Fibroblast of lung (primary cell): ENCODE results near the gene DNAJC3.

Experiments
- CTCF ChIP-seq, 2 donors: IDR thresholded peaks in 1 of 2; conservative IDR thresholded peaks in 1 of 2; 1 replicate in 1 of 2; 2 replicates in 1 of 2; pipeline ENCODE4 v1.5.1; 2011 to 2012; ENCODE audit warnings: low read length in 2 of 2, control low read depth in 1 of 2, inconsistent platforms in 1 of 2, low read depth in 1 of 2, mild to moderate bottlenecking in 1 of 2
- EZH2 ChIP-seq: IDR thresholded peaks from 2 replicates; pipeline ENCODE4 v1.5.1; 2012; ENCODE audit warnings: low read length, control low read depth, mild to moderate bottlenecking; ENCODE audit errors: missing control alignments

- no peak for TF ChIP-seq CTCF (conservative IDR thresholded peaks at IDR 0.05 in 1 of 2, IDR thresholded peaks at IDR 0.05 in 1 of 2; ENCODE audit: low read depth in 1 of 2, low read length in 2 of 2)
- TF ChIP-seq EZH2, result no peak
Measured at GRCh38 chr13:95723438-95723837, 46.5 kb downstream of the DNAJC3 start.
